HG02970 (cell line): ENCODE results near the gene MINK1.
"Not testable (repeated sequence)": the region's sequence is repeated elsewhere in the genome, so short reads cannot be mapped to it uniquely, and the experiment has no call there.

Experiments used
- ATAC-seq: cut with Tn5 transposase; IDR thresholded peaks from one replicate; pipeline ENCODE4 v1.9.1; 2021; ENCODE audit warnings: mild to moderate bottlenecking, moderate library complexity, moderate number of reproducible peaks; ENCODE audit not compliant: unreplicated experiment, low FRiP score

MINK1 gene

GRCh38 chr17:4867535-4867934 lies 34.4 kb downstream of the MINK1 start:
- not testable (repeated sequence) for ATAC-seq

GRCh38 chr17:4869058-4869998 lies 36.2 kb downstream of the MINK1 start:
- ATAC-seq, result not testable (repeated sequence)

- ATAC-seq, result no peak
Measured at GRCh38 chr17:4870855-4871254, 37.7 kb downstream of the MINK1 start.

GRCh38 chr17:4872786-4873185 lies 39.6 kb downstream of the MINK1 start:
- ATAC-seq, result no peak

GRCh38 chr17:4877089-4877488 lies 43.9 kb downstream of the MINK1 start:
- ATAC-seq, result no peak

GRCh38 chr17:4879601-4880000 lies 46.5 kb downstream of the MINK1 start:
- ATAC-seq, result no peak

GRCh38 chr17:4880857-4881256 lies 47.7 kb downstream of the MINK1 start:
- ATAC-seq, result no peak

- no peak for ATAC-seq
Measured at GRCh38 chr17:4881761-4882555, 48.8 kb downstream of the MINK1 start.

GRCh38 chr17:4884489-4884888 lies 51.3 kb downstream of the MINK1 start:
- no peak for ATAC-seq

GRCh38 chr17:4886830-4887229 lies 53.7 kb downstream of the MINK1 start:
- no peak for ATAC-seq

GRCh38 chr17:4887581-4887980 lies 54.4 kb downstream of the MINK1 start:
- ATAC-seq, result no peak

GRCh38 chr17:4891411-4892410 lies 58.6 kb downstream of the MINK1 start:
- no peak for ATAC-seq

GRCh38 chr17:4892499-4893221 lies 59.5 kb downstream of the MINK1 start:
- ATAC-seq, result no peak

- no peak for ATAC-seq
Measured at GRCh38 chr17:4893272-4893671, 60.1 kb downstream of the MINK1 start.

GRCh38 chr17:4893721-4894560 lies 60.8 kb downstream of the MINK1 start:
- no peak for ATAC-seq

- ATAC-seq, result no peak
Measured at GRCh38 chr17:4895121-4895520, 62.0 kb downstream of the MINK1 start.

GRCh38 chr17:4895657-4896331 lies 62.7 kb downstream of the MINK1 start:
- ATAC-seq, result no peak
